NB4 (cell line): ENCODE measurements around the gene UNC5C.

ENCODE experiments used
- DNase-seq: peaks from one replicate; pipeline ENCODE4 v3.0.0; 2010; ENCODE audit warnings: low read depth
- H3K4me3 ChIP-seq: one replicate; pipeline ENCODE4 v1.5.1; 2011; ENCODE audit warnings: mild to moderate bottlenecking, low read depth, low read length, moderate library complexity
- CTCF ChIP-seq: IDR thresholded peaks from one replicate; pipeline ENCODE4 v1.5.1; 2012; ENCODE audit warnings: low read depth, low read length
- MYC ChIP-seq: IDR thresholded peaks from 2 replicates; pipeline ENCODE4 v1.6.1; 2011; ENCODE audit warnings: low read depth, low read length
- POLR2A ChIP-seq: IDR thresholded peaks from 2 replicates; pipeline ENCODE4 v1.6.1; 2011; ENCODE audit warnings: mild to moderate bottlenecking; ENCODE audit not compliant: insufficient read length; ENCODE audit errors: extremely low read depth
- TF ChIP-seq, protein P1 (sequence below): IDR thresholded peaks from 2 replicates; pipeline ENCODE4 v1.6.1; 2011; ENCODE audit warnings: low read depth, low read length

The UNC5C gene

DNA sequence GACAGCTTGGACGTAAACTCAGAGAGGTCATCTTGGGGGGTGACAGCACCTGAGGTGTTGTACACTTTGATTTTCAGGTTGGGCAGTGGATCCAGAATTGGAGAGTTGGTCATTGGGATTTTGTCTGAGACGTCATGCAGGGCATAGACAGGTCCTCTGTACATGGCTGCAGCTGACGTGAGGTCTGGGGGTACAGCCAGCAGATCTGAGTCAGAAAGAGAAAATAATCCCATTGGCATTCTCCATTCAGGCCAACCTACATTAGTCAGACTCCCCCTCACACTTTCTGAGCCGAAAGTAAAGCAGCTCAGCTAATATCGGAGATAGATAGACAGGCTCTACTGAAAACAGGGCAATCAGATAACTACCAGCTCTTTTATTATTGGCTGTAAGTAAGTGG lies 329.7 kb downstream of the UNC5C start:
- H3K4me3 ChIP-seq, result no peak overlapping the region
- no peak for DNase-seq
- TF ChIP-seq MYC, result no peak
- no peak for TF ChIP-seq POLR2A
- TF ChIP-seq, protein P1, sequence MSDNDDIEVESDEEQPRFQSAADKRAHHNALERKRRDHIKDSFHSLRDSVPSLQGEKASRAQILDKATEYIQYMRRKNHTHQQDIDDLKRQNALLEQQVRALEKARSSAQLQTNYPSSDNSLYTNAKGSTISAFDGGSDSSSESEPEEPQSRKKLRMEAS, result no peak
- TF ChIP-seq CTCF, result no peak

GRCh38 chr4:95217197-95217596 lies 331.6 kb downstream of the UNC5C start:
- TF ChIP-seq POLR2A, result no peak
- H3K4me3 ChIP-seq, result no peak overlapping the region
- DNase-seq, result no peak

GRCh38 chr4:95216636-95217035 lies 332.1 kb downstream of the UNC5C start:
- no peak overlapping the region for H3K4me3 ChIP-seq
- TF ChIP-seq, protein P1, result no peak
- TF ChIP-seq MYC (no peak), POLR2A (no peak), CTCF (no peak)

DNA sequence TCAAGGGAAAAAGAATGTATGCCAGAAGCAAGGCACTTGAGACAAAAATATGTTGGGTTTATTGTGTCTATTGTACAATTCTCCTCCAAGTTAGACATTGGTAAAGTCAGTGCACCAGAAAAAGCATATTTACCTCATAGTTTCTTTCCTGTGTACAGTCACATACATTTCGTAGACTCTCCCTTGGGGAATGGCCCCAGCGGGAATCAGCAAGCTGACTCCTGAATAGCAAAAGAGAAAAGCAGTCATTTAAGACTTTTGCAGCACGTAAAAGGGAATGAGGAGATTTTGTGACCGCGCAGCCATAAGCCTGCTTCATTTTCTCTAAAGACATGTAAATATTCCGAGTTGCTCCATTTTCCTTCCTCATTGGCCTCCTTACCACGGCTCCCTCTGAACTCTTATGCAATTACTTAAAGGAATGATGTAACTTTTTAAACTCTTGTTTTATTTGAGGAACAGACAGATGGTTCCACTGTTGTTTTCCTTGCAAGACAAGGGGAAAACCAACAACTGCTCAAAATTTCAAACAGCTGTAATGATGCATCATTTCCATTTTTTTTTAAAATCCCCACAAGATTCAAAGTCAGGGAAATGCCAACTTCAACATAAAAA lies 332.7 kb downstream of the UNC5C start:
- TF ChIP-seq, protein P1, result no peak
- no peak for TF ChIP-seq MYC
- TF ChIP-seq CTCF, result no peak
- TF ChIP-seq POLR2A, result no peak
- no peak overlapping the region for H3K4me3 ChIP-seq
- peak; percentile 63 for DNase-seq

More at GRCh38 chr4:95216636-95217035, 332.1 kb downstream of the UNC5C start:
- DNase-seq, result no peak

DNA sequence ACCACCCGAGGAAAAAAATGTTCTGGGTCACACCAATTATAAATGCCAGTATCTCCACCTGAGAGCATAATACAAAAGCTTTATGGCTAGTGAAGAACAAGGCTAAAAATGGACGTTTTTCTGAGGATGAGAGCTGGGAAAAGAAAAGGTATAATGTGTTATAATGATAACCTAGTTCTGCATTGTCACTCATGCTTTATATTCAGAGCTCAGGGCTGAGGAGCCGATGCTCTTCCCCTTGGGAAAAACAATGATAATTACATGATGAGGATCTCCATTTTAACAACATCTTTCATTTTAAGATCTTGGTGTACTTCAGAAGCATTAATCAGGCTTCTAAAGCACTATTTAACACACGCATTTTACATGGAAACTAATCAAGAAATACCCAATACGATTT lies 333.7 kb downstream of the UNC5C start:
- TF ChIP-seq POLR2A (no peak), CTCF (no peak), MYC (no peak)
- TF ChIP-seq, protein P1, result no peak
- DNase-seq, result no peak
- no peak overlapping the region for H3K4me3 ChIP-seq

DNA sequence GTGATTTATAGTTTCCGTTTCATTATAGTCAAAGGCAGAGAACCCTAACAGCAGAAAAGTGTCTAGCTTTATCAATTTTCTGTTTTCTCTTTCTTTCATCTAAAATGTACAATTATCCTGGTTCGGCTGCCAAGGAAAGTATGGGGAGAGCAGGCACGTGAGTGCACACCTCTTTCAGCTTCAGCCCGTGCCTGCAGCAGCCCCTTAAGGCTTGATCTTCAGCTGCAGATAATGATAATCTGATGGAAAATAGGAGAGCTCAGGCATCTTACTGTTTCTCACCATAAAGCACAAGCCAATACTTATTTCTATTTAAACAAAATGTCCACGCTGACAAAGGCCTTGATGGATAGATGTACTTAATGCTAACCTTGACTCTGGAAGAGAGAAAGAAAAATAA lies 334.4 kb downstream of the UNC5C start:
- TF ChIP-seq CTCF (no peak), POLR2A (no peak), MYC (no peak)
- TF ChIP-seq, protein P1, result no peak
- H3K4me3 ChIP-seq, result no peak overlapping the region
- DNase-seq, result no peak
